Neutrophil (primary cell): ENCODE measurements around the gene DEGS2.

Source experiments
- H3K27ac ChIP-seq: fragments of 200-600 bp; sonication (generic); 2 replicates; pipeline ENCODE4 v1.5.1; 2016; ENCODE audit warnings: mild to moderate bottlenecking, moderate library complexity
- H3K27me3 ChIP-seq: fragments of 200-600 bp; sonication (generic); 2 replicates; pipeline ENCODE4 v1.6.0; 2016; ENCODE audit warnings: mild to moderate bottlenecking
- H3K36me3 ChIP-seq: fragments of 200-600 bp; sonication (generic); 2 replicates; pipeline ENCODE4 v1.5.1; 2017
- H3K4me1 ChIP-seq, 2 experiments: fragments of 200-600 bp in 1 of 2; sonication (generic) in 1 of 2; 1 replicate in 1 of 2; 2 replicates in 1 of 2; pipeline versions ENCODE4 v1.5.1 to v1.6.1; 2013 to 2016; ENCODE audit warnings: low read depth in 1 of 2, low read length in 1 of 2, mild to moderate bottlenecking in 1 of 2, moderate library complexity in 1 of 2; ENCODE audit not compliant: control insufficient read depth in 1 of 2, insufficient read depth in 1 of 2
- H3K4me3 ChIP-seq, 2 experiments: fragments of 200-600 bp in 1 of 2; sonication (generic) in 1 of 2; 1 replicate in 1 of 2; 2 replicates in 1 of 2; pipeline ENCODE4 v1.5.1; 2013 to 2016; ENCODE audit warnings: low read depth in 1 of 2, low read length in 1 of 2, mild to moderate bottlenecking in 1 of 2, moderate library complexity in 1 of 2
- H3K9me3 ChIP-seq: fragments of 200-600 bp; sonication (generic); 2 replicates; pipeline ENCODE4 v1.5.1; 2016
- TF ChIP-seq, protein P1 (sequence below): fragments of 200-600 bp; sonication (generic); IDR thresholded peaks from 2 replicates; pipeline ENCODE4 v1.5.1; 2016; ENCODE audit warnings: antibody characterized with exemption

DEGS2 gene

DNA sequence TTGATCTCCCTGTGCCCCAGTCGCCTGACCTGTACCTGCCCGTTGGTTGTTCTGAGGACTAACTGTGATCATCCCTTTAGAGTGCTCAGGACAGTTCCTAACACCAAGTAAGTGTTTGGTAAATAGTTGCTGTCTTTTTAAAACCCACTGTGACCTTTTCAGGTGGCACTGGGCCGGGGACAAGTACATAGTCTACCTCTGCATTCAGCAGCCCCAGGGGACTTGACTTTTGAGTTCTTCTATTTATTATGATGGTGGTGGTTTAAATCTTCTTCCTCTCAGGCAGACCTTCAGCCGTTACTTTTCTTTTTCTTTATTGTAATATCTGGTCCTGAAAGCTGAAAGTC lies 55.5 kb downstream of the DEGS2 start:
- Histone ChIP-seq H3K36me3 (no peaks in the 10 kb centered on the region), H3K9me3 (no peaks in the 10 kb centered on the region), H3K4me3 (no peak overlapping the region), H3K4me1 (peaks cover 35 to 41% of the 10 kb centered on the region in 2 experiments), H3K27me3 (no peaks in the 10 kb centered on the region), H3K27ac (no peak overlapping the region)
- TF ChIP-seq, protein P1, sequence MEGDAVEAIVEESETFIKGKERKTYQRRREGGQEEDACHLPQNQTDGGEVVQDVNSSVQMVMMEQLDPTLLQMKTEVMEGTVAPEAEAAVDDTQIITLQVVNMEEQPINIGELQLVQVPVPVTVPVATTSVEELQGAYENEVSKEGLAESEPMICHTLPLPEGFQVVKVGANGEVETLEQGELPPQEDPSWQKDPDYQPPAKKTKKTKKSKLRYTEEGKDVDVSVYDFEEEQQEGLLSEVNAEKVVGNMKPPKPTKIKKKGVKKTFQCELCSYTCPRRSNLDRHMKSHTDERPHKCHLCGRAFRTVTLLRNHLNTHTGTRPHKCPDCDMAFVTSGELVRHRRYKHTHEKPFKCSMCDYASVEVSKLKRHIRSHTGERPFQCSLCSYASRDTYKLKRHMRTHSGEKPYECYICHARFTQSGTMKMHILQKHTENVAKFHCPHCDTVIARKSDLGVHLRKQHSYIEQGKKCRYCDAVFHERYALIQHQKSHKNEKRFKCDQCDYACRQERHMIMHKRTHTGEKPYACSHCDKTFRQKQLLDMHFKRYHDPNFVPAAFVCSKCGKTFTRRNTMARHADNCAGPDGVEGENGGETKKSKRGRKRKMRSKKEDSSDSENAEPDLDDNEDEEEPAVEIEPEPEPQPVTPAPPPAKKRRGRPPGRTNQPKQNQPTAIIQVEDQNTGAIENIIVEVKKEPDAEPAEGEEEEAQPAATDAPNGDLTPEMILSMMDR: no peak

DNA sequence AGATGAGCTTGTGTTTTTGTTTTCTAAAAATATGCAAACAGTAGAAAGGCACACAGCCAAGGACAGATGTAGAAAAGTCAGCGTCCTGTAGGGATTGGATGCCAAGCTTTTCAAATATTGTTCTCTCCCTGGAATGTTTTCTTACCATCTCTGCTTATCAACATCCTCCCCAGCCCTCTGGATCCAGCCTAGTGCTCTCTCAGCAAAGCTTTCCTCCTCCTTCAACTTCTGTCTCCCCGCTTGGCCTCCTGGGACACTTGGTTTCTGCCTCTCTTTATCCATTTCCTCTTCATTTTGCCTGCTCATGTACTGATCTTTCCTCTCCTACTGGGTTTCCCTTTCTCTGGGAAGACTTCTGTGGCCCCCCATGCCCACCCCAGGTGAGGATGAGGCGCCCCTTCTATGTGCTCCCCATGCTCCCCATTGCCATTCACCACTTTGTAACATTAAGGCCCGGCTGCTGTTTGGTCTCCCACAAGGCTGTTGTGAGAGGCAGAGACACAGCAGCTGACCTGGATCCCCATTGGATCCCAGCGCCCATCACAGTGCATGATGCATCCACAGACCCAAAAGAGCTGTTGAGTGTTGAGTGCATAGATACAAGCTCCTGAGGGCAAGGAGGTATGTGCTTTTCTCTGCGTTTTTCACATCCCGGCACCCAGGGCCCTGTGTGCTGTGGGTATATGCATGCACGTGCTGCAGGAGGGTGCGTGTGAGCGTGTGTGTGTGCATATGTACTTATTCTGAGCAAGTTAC lies 56.0 kb downstream of the DEGS2 start:
- Histone ChIP-seq H3K27me3 (no peaks in the 10 kb centered on the region), H3K4me3 (no peak overlapping the region), H3K4me1 (peaks cover 34 to 36% of the 10 kb centered on the region in 2 experiments), H3K36me3 (peaks cover 5% of the 10 kb centered on the region), H3K9me3 (no peaks in the 10 kb centered on the region), H3K27ac (no peak overlapping the region)
- TF ChIP-seq, protein P1: no peak

DNA sequence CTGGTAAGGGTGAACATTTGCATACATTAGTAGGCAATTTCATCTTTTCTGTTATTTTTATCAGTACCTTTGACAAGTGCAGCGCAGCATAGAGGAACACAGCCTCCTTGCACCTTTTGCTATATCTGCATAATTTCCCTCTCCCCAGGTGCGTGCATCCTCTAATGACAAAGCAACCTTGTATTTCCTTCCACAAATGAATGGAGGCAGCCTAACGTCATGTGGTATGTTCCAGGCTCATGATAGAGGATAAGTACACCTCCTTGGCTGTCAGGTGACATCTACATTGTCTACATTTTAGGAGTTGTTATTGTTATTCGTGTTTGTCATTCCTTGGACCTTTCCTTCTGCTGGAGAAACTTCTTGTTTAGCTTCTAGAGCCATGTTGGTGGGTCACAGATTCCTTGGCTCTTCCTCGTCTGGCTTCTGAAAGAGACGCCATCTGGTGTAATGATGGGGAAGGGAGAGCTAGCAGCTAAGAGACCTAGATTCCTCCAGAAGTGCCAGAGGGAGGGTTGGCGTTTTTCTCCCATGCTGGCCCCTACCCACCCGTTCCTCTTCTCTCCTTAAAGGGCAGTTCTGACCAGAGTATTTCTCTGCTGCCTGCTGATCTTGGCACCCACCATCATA lies 57.2 kb downstream of the DEGS2 start:
- H3K36me3 ChIP-seq: peaks cover 16% of the 10 kb centered on the region
- peaks cover 22 to 24% of the 10 kb centered on the region in 2 experiments for H3K4me1 ChIP-seq

DNA sequence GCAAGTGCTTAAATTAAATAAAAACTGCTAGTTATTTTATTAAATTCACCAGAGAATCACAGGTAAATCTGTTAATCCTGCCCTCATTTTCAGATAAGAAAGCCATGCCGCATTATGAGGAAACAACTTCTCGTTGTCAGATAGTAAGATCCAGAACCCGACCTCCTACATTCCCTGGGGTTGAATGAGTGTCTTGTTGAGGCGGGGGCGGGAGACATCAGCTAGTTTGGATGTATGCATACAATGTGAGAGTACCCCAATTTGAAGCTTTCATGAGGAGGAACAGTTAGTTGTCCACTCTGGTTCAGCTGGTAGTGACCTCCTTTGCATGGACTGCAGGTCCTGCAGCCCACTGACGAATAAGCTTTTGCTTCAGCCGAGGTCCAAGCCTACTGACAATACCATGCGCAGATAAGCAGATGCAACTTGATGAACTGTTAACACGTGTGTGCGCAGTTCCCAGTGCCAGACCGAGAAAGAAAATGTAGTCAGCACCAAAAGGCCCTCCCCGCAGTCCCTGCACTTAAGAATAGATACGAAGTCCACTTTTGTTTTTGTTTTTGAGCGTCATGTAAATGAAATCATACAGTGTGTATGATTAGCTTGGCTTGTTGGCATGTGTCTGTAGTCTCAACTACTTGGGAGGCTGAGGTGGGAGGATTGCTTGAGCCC lies 59.3 kb downstream of the DEGS2 start:
- H3K27ac ChIP-seq: no peak overlapping the region
- no peaks in the 10 kb centered on the region for H3K9me3 ChIP-seq
- no peak overlapping the region for H3K4me3 ChIP-seq
- H3K4me1 ChIP-seq: peaks cover 1 to 3% of the 10 kb centered on the region in 2 experiments
- H3K36me3 ChIP-seq: peaks cover 17% of the 10 kb centered on the region
- H3K27me3 ChIP-seq: no peaks in the 10 kb centered on the region
- TF ChIP-seq, protein P1: no peak

More for the DNA sequence above, 57.2 kb downstream of the DEGS2 start:
- H3K9me3 ChIP-seq: no peaks in the 10 kb centered on the region
- H3K27ac ChIP-seq: no peak overlapping the region
- H3K27me3 ChIP-seq: no peaks in the 10 kb centered on the region
- H3K4me3 ChIP-seq: no peak overlapping the region
- TF ChIP-seq, protein P1: no peak

DNA sequence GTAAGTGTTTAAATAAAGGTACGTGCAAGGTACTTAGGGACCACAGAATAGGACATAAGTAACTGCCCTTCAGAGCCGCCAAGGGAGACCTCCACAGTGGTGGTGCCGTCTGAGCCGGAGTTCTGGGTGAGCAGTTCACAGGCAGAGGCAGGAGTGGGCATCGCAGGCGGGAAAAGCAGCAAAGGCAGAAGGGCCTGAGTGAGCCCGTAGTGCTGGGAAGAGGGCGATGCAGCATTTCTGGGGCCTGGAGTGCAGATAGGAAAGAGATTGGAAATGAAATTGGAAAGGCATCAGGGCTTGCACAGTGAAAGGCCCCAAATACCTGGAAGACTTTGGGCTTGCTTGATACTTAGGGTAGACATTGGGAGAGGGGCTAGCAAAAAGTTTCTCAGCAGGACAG lies 61.3 kb downstream of the DEGS2 start:
- H3K27ac ChIP-seq: no peak overlapping the region
- H3K4me3 ChIP-seq: no peak overlapping the region
- H3K36me3 ChIP-seq: peaks cover 17% of the 10 kb centered on the region
- H3K9me3 ChIP-seq: no peaks in the 10 kb centered on the region
- H3K4me1 ChIP-seq: no peaks in the 10 kb centered on the region
- no peaks in the 10 kb centered on the region for H3K27me3 ChIP-seq
- TF ChIP-seq, protein P1: no peak
